CD4-positive, CD25-positive, alpha-beta regulatory T cell (primary cell): ENCODE measurements around the gene MSI2. TPM values are rescaled to one million over a fixed set of nuclear protein-coding genes. Genes with fewer than 3 reads are reported as not detected.

Source experiments
- ATAC-seq, 2 donors: fragments of 150-1000 bp; cut with Tn5 transposase; one replicate each; pipeline ENCODE4 v1.10.0; 2021; ENCODE audit warnings: low read depth in 2 of 2, moderate number of reproducible peaks in 2 of 2, moderate library complexity in 1 of 2
- DNase-seq, 3 donors: peaks; one replicate each; pipeline versions ENCODE4 v3.0.0 to v3.0.0-alpha.2; 2012 to 2022; ENCODE audit warnings: mixed read lengths in 1 of 3
- H3K27ac ChIP-seq: one replicate; pipeline ENCODE4 v1.7.0; 2013; ENCODE audit warnings: mild to moderate bottlenecking, low read length; ENCODE audit not compliant: insufficient read depth, poor library complexity, severe bottlenecking
- H3K27me3 ChIP-seq: one replicate; pipeline ENCODE4 v1.7.0; 2013; ENCODE audit warnings: low read length; ENCODE audit not compliant: control insufficient read depth, insufficient read depth
- H3K36me3 ChIP-seq: one replicate; pipeline ENCODE4 v1.7.0; 2013; ENCODE audit warnings: mild to moderate bottlenecking, low read length, moderate library complexity; ENCODE audit not compliant: control insufficient read depth, insufficient read depth
- H3K4me1 ChIP-seq: 2 replicates; pipeline ENCODE4 v1.7.0; 2013; ENCODE audit warnings: mild to moderate bottlenecking, low read length; ENCODE audit not compliant: insufficient read depth, control insufficient read depth, poor library complexity, severe bottlenecking
- H3K4me3 ChIP-seq: one replicate; pipeline ENCODE4 v1.7.0; 2013; ENCODE audit warnings: low read depth, mild to moderate bottlenecking, low read length, moderate library complexity
- H3K9me3 ChIP-seq, 2 experiments: 1 replicate in 1 of 2; 2 replicates in 1 of 2; pipeline ENCODE4 v1.7.0; 2013; ENCODE audit warnings: low read length in 2 of 2, mild to moderate bottlenecking in 1 of 2, moderate library complexity in 1 of 2; ENCODE audit not compliant: control insufficient read depth in 2 of 2
- H3K27ac Mint-ChIP-seq, 3 donors: one replicate each; pipeline ENCODE4 v1.8.0; 2020 to 2022; ENCODE audit warnings: mild to moderate bottlenecking in 3 of 3, mixed read lengths in 3 of 3, moderate library complexity in 2 of 3
- H3K27me3 Mint-ChIP-seq: one replicate; pipeline ENCODE4 v1.8.0; 2022; ENCODE audit warnings: mild to moderate bottlenecking, mixed read lengths
- H3K36me3 Mint-ChIP-seq: one replicate; pipeline ENCODE4 v1.8.0; 2020; ENCODE audit warnings: mixed read lengths
- H3K4me1 Mint-ChIP-seq, 4 donors: one replicate each; pipeline ENCODE4 v1.8.0; 2020 to 2022; ENCODE audit warnings: mixed read lengths in 4 of 4, mild to moderate bottlenecking in 1 of 4
- H3K4me3 Mint-ChIP-seq, 4 donors: one replicate each; pipeline ENCODE4 v1.8.0; 2020 to 2022; ENCODE audit warnings: mild to moderate bottlenecking in 4 of 4, mixed read lengths in 4 of 4, moderate library complexity in 3 of 4
- H3K9me3 Mint-ChIP-seq, 7 donors: one replicate each; pipeline ENCODE4 v1.8.0; 2020 to 2022; ENCODE audit warnings: mixed read lengths in 7 of 7, mild to moderate bottlenecking in 3 of 7, moderate library complexity in 2 of 7
- polyA plus RNA-seq, 4 donors: library from polyadenylated mRNA; unstranded; fragments of 300-500 nt; fragmentation: Illumina TruSeq; gene quantifications; one replicate each; pipeline ENCODE4 v1.2.3, GENCODE V29; 2021
- total RNA-seq: library from RNA; stranded (reverse); gene quantifications from one replicate; pipeline ENCODE4 v1.2.3, GENCODE V29; 2022

MSI2 gene
- total and polyA plus RNA-seq, 5 donors from 2014 or later: 3.2 to 177 (median 3.4) TPM

DNA sequence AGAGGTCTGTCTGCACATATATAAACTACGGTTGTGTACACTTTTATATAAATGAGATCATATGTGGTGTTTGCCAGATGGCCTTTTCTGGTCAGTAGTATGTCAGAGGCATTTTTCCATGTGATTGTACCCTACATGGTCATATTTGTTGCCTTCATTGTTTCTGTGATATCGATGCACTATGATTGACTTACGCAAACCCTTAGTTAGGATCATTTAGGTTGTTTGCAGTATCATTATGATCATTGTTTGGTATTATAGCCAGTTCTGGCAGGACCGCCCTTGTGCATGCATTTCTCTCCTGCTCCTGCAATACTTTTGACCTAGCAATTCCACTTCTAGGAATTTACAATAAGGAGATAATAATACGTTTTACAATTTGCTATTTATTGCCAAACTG lies 169.1 kb downstream of the MSI2 start:
- Mint-ChIP-seq H3K36me3 (peaks cover 8% of the 10 kb centered on the region), H3K9me3 (peaks cover 0 to under 1% (median 0%) of the 10 kb centered on the region in 7 donors), H3K4me1 (peaks cover 32 to 78% (median 44%) of the 10 kb centered on the region in 4 donors), H3K27ac (peak overlapping the region in 2 of 3 donors; percentile 3 to 23), H3K27me3 (no peaks in the 10 kb centered on the region), H3K4me3 (peak overlapping the region in 3 of 4 donors; percentile 5 to 33 (median 27))
- peaks cover 22% of the 10 kb centered on the region for H3K4me1 ChIP-seq
- no peaks in the 10 kb centered on the region for H3K27me3 ChIP-seq
- no peak for ATAC-seq
- no peak overlapping the region for H3K27ac ChIP-seq
- DNase-seq: no peak
- no peaks in the 10 kb centered on the region for H3K9me3 ChIP-seq
- no peak overlapping the region for H3K4me3 ChIP-seq
- H3K36me3 ChIP-seq: peaks cover 1% of the 10 kb centered on the region

DNA sequence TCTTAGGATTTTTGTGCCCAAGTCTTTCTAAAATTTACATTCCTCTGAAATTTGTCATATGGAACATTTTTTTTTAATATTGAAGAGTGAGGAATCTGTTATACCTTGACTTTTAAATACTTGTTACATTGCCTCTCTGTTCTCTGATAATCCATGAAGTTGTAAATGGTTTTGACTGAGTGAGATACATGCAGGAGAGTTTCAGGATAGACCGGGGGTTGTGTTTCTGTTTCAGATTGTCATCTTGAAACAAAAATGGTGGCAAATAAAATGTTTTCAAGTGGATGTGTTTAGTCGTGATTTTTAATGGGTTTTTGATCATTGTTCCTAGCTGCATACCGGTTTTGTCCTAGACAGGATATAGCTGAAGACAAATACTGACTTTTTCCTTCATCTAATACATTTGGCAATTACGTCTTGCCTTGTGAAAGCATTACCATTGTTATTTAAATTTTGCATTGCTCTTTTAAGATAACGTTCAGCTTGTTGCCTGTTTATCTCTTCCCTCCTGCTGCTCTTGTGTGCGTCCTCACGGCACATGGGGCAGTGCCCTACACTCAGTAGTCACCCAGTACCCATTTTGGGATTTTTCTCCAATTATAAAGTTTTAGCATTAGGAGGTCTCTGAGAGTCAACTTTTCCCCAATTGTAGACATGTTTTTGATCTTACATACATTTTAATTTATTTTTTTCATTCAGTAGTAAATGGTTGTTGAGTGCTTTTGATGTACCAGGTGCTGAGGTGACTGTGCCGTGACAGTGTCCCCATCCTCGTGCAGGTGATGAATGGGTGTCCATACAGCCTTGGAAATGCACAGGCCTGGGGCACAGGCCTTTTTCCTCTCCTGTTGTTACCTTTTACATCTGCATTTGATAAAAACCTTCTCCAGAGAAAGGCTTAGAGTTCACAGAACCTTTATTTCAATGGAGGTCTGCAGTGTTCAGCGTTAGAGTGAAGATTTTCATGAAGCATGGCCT lies 169.9 kb downstream of the MSI2 start:
- H3K27ac ChIP-seq: no peak overlapping the region
- peaks cover 32 to 79% (median 42%) of the 10 kb centered on the region in 4 donors for H3K4me1 Mint-ChIP-seq
- DNase-seq (peak in 1 of 3 donors; percentile 28), ATAC-seq (no peak)
- peaks cover 22% of the 10 kb centered on the region for H3K4me1 ChIP-seq
- H3K9me3 ChIP-seq: no peaks in the 10 kb centered on the region
- H3K36me3 ChIP-seq: no peaks in the 10 kb centered on the region
- peaks cover 6% of the 10 kb centered on the region for H3K36me3 Mint-ChIP-seq
- no peaks in the 10 kb centered on the region for H3K27me3 Mint-ChIP-seq
- H3K9me3 Mint-ChIP-seq: no peaks in the 10 kb centered on the region
- no peak overlapping the region for H3K4me3 ChIP-seq
- peak overlapping the region in 2 of 3 donors; percentile 3 to 22 for H3K27ac Mint-ChIP-seq
- H3K27me3 ChIP-seq: no peaks in the 10 kb centered on the region
- H3K4me3 Mint-ChIP-seq: peak overlapping the region; percentile 2 to 35 (median 18)

GRCh38 chr17:57429966-57430365 lies 173.6 kb downstream of the MSI2 start:
- Histone ChIP-seq H3K27me3 (no peaks in the 10 kb centered on the region), H3K36me3 (peaks cover 8% of the 10 kb centered on the region), H3K4me3 (no peak overlapping the region), H3K27ac (no peak overlapping the region), H3K9me3 (no peaks in the 10 kb centered on the region), H3K4me1 (peaks cover 8% of the 10 kb centered on the region)
- no peaks in the 10 kb centered on the region for H3K27me3 Mint-ChIP-seq
- DNase-seq (no peak), ATAC-seq (no peak)
- peaks cover 22% of the 10 kb centered on the region for H3K36me3 Mint-ChIP-seq
- no peak overlapping the region for H3K27ac Mint-ChIP-seq
- peaks cover 22 to 60% (median 32%) of the 10 kb centered on the region in 4 donors for H3K4me1 Mint-ChIP-seq
- H3K4me3 Mint-ChIP-seq: no peak overlapping the region
- no peaks in the 10 kb centered on the region for H3K9me3 Mint-ChIP-seq

DNA sequence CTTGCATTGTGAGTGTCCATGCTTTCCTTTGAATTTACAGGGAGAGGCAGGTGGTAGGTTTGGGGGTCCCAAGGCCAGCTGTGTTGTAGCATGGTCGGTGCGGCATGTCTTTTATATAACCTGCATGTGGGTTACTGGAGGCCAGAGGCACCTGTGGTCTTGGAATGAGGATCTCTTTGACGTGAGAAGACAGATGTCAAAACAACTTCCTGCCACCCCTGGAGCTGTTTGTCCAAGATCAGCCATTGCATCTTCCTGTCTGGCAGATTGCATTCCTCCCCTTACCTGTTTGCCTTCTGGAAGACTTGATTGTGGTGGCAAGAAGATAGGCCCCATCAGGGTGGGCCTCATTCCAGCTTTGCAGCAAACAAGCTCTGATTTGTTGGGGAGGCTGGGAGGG lies 175.1 kb downstream of the MSI2 start:
- H3K27me3 Mint-ChIP-seq: no peaks in the 10 kb centered on the region
- no peaks in the 10 kb centered on the region for H3K9me3 Mint-ChIP-seq
- no peak for ATAC-seq
- no peak overlapping the region for H3K4me3 ChIP-seq
- H3K27ac ChIP-seq: no peak overlapping the region
- no peak overlapping the region for H3K4me3 Mint-ChIP-seq
- H3K4me1 ChIP-seq: peaks cover 2% of the 10 kb centered on the region
- no peak for DNase-seq
- peak overlapping the region in 1 of 3 donors; percentile 34 for H3K27ac Mint-ChIP-seq
- H3K36me3 Mint-ChIP-seq: peaks cover 24% of the 10 kb centered on the region
- peaks cover 19 to 57% (median 25%) of the 10 kb centered on the region in 4 donors for H3K4me1 Mint-ChIP-seq
- no peaks in the 10 kb centered on the region for H3K27me3 ChIP-seq
- peaks cover 8% of the 10 kb centered on the region for H3K36me3 ChIP-seq
- H3K9me3 ChIP-seq: no peaks in the 10 kb centered on the region

GRCh38 chr17:57432507-57433277 lies 176.4 kb downstream of the MSI2 start:
- no peak overlapping the region for H3K4me3 ChIP-seq
- H3K27ac Mint-ChIP-seq: peak overlapping the region in 2 of 3 donors; percentile 66 to 81
- no peak overlapping the region for H3K27ac ChIP-seq
- peak in 1 of 2 donors; percentile 14 for ATAC-seq
- H3K27me3 Mint-ChIP-seq: no peaks in the 10 kb centered on the region
- H3K9me3 Mint-ChIP-seq: no peaks in the 10 kb centered on the region
- peaks cover 16 to 62% (median 28%) of the 10 kb centered on the region in 4 donors for H3K4me1 Mint-ChIP-seq
- peaks cover 8% of the 10 kb centered on the region for H3K36me3 ChIP-seq
- H3K4me3 Mint-ChIP-seq: no peak overlapping the region
- DNase-seq: no peak
- no peaks in the 10 kb centered on the region for H3K27me3 ChIP-seq
- H3K9me3 ChIP-seq: no peaks in the 10 kb centered on the region
- H3K4me1 ChIP-seq: no peaks in the 10 kb centered on the region
- peaks cover 26% of the 10 kb centered on the region for H3K36me3 Mint-ChIP-seq

GRCh38 chr17:57433452-57433851 lies 177.1 kb downstream of the MSI2 start:
- no peak overlapping the region for H3K4me3 ChIP-seq
- no peaks in the 10 kb centered on the region for H3K27me3 ChIP-seq
- DNase-seq: no peak
- H3K9me3 ChIP-seq: no peaks in the 10 kb centered on the region
- no peak overlapping the region for H3K27ac Mint-ChIP-seq
- no peak for ATAC-seq
- H3K4me1 Mint-ChIP-seq: peaks cover 12 to 66% (median 31%) of the 10 kb centered on the region in 4 donors
- no peak overlapping the region for H3K4me3 Mint-ChIP-seq
- H3K4me1 ChIP-seq: no peaks in the 10 kb centered on the region
- no peak overlapping the region for H3K27ac ChIP-seq
- H3K36me3 Mint-ChIP-seq: peaks cover 26% of the 10 kb centered on the region
- peaks cover 8% of the 10 kb centered on the region for H3K36me3 ChIP-seq
- H3K9me3 Mint-ChIP-seq: no peaks in the 10 kb centered on the region
- no peaks in the 10 kb centered on the region for H3K27me3 Mint-ChIP-seq

DNA sequence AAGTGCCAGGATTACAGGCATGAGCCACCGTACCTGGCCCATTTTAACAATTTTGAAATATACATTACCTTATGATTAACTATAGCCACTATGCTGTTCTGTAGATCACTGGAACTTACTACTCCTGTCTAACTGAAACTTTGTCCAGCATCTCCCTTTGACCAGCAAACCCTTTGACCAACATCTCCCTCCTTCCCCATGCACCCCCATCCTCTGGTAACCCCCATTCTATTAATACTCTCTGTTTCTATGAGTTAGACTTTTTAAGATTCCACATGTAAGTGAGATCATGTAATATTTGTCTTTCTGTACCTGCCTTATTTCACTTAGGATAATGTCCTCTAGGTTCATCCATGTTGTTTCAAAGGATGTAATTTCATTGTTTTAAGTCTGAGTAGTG lies 178.0 kb downstream of the MSI2 start:
- Mint-ChIP-seq H3K9me3 (no peaks in the 10 kb centered on the region), H3K27ac (peak overlapping the region in 2 of 3 donors; percentile 30 to 54), H3K27me3 (no peaks in the 10 kb centered on the region), H3K4me1 (peaks cover 16 to 67% (median 32%) of the 10 kb centered on the region in 4 donors), H3K36me3 (peaks cover 26% of the 10 kb centered on the region), H3K4me3 (no peak overlapping the region)
- Histone ChIP-seq H3K4me1 (peaks cover 1% of the 10 kb centered on the region), H3K27ac (no peak overlapping the region), H3K27me3 (no peaks in the 10 kb centered on the region), H3K36me3 (peaks cover 8% of the 10 kb centered on the region), H3K4me3 (no peak overlapping the region), H3K9me3 (no peaks in the 10 kb centered on the region)
- ATAC-seq (no peak), DNase-seq (no peak)
